GM18499 (cell line): ENCODE data around the gene PGLYRP1.

Experiments used
- ATAC-seq: cut with Tn5 transposase; IDR thresholded peaks from one replicate; pipeline ENCODE4 v1.9.1; 2021; ENCODE audit warnings: moderate number of reproducible peaks; ENCODE audit not compliant: insufficient read depth, unreplicated experiment

PGLYRP1 gene

GRCh38 chr19:46006411-46006810 lies 16.4 kb downstream of the PGLYRP1 start:
- ATAC-seq, result no peak

GRCh38 chr19:46002678-46003275 lies 20.1 kb downstream of the PGLYRP1 start:
- no peak for ATAC-seq

DNA sequence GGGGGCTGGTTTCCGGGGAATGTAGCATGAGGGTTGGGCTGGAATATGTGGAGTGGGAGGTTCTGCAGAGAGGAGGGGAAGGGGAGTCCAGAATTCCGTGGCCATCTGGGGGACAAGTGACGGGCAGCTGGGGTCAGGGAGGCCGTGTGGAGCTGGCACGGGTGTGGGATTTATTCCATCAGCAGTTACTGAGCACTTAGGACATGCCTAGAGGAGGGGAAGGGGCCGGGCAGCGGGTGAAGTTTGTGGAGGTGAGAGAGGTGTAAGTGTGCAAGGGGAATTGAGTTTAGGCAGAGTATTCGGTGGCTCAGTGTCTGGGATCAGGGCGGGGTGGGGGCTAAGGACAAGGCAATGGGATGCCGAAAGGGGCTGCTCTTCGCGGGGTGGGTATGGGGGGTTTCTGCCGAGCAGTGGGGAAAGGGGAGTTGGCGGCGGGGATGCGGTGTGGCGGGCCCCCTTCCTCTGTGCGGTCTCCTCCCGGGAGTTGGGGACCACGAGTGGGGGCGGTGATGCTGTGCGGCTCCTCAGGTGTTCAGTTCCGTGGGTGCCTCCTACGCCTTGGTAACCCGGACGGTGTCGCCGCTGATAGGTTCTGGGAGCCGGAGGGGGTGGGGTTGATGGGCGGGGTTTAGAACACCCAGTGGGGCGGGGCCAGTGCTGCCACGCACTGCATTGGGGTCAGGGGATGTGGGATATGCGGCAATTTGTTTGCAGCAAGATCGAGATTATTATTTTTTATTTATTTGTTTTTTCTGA lies 22.2 kb downstream of the PGLYRP1 start:
- no peak for ATAC-seq

- ATAC-seq, result no peak
Observed at GRCh38 chr19:45999653-46000121, 23.2 kb downstream of the PGLYRP1 start.

DNA sequence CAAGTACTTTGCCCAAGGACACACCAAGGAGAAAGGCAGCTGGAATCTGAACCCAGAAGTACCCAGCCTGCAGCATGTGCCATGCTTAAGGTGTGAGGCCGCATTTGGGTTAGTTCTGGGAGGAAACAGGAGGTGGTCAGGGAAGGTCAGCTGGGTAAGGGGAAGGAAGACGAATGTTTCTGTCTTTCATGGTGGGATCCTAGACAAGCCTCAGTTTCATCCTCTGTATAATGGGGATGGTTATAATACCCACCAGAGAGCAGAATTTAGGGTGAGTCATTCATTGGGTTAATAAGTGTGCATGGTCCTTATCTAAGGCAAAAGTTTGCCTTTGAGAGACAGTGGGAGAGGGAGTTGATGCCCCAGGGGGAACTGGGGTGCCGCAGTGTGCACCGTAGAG lies 24.0 kb downstream of the PGLYRP1 start:
- no peak for ATAC-seq

DNA sequence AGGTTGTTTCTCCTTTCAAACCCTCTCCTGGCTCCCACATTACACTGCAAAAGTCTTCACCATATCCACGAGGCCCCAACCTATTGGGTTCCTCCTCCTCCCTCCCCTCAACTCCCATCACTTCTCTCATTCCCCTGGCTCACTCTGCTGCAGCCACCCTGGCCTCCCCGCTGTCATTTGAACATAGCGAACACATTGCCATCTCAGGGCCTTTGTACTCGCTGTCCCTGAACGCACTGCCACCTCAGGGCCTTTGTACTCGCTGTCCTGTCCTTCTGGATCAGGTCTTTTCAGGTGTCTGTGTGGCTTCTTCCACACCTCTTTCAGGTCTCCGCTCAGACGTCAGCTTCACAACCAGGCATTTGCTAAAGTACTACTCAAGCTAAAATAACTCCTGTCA lies 25.9 kb downstream of the PGLYRP1 start:
- ATAC-seq, result no peak

- no peak for ATAC-seq
Observed at GRCh38 chr19:45995715-45996385, 27.0 kb downstream of the PGLYRP1 start.

DNA sequence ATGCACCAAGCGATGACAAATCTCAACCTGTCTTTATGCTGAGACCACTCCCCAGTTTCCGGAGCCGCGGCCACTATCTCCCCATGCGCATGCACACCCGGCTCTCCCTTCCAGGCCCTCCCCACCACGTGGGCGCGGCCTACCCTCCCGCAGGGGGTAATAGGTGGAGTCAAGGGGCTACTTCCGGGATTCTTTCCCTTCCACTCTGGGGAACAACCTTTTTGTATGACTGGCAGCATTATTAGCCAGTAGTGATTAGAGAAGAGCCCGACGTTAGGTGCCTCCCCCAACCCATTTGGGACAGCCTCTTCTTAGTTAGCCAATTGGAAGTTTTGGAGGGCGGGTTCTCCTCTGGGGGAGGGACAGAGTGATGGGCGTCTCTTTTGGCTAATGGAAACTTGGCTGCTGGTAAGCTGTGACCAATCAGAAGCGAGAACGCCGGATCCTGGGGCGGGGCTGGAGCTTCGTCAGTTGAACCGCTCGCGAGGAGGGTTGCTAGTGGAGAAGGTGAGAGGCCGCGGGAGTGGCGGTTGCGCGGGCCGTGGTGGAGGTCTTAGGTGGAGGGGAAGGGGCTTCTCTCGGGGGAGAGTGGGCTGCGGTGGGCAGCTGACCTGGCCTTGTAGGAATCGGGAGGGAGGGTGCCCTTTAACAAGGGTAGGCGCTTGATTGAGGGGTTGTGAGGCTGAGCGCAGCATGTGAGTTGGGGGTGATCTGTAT lies 27.7 kb downstream of the PGLYRP1 start, which contains the start of gene CCDC61:
CCDC61 (plus strand) TSS at position 470 of the 717 bp plus-strand sequence. CDS start 7,552 bp downstream, outside the sequence.
- peak; percentile 93 for ATAC-seq

DNA sequence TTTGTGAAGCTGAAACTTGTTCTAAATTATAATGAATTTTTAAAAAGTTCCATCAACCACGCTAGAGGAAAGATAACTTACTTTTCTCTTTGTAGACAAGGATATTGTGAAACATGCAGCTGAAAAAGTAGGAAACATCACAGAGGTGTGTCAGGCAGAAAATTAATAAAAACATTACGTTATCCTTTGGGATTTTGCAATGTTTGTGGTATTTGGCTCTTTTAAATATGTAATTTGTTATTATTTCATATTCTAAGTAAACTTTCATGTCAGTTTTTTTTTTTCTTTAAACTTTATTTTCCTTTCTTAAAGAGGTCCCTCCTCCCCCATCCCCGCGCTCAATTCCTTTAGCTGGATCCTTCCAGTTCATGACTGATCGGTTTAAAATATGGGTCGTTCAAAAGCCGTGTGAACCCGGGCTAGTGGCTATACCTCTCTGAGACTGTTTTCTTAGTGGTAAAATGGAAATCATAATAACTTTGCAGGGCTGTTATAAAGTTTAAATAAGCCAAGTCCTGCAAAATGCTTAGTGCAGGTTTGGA lies 28.3 kb downstream of the PGLYRP1 start:
- no peak for ATAC-seq

DNA sequence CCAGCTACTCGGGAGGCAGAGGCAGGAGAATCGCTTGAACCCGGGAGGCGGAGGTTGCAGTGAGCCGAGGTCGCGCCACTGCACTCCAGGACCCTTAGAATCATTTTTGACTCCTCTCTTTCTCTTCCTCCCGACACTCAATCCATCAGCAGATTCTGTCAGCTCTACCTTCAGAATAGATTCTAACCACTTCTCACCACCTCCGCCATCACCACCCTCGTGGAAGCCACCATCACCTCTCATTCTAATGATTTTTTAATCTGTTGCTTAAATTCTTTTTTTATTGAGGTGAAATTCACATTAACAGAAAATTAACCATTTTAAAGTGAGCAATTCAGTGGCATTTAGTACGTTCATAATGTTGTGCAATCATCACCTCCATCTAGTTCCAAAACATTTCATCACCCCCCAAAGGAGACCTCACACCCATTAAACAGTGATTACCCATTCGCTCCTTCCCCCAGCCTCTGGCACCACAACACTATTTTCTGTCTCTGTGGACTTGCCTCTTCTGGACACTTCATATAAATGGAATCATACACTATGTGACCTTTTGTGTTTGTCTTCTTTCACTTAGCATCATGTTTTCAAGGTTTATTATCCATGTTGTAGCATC lies 32.6 kb downstream of the PGLYRP1 start:
- ATAC-seq, result no peak

DNA sequence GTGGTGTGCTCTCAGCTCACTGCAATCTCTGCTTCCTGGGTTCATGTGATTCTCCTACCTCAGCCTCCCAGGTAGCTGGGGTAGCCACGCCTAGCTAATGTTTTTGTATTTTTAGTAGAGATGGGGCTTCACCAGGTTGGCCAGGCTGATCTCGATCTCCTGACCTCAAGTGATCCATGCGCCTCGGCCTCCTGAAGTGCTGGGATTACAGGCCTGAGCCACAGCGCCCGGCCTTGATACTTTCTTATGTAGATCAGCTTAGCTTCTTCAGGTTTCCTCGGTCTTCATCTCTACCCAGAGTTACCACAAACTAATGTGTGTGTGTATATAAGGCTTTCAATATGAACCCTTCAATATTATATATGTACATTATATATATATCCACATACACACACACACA lies 37.5 kb downstream of the PGLYRP1 start:
- no peak for ATAC-seq

GRCh38 chr19:45981350-45981749 lies 41.5 kb downstream of the PGLYRP1 start:
- no peak for ATAC-seq

DNA sequence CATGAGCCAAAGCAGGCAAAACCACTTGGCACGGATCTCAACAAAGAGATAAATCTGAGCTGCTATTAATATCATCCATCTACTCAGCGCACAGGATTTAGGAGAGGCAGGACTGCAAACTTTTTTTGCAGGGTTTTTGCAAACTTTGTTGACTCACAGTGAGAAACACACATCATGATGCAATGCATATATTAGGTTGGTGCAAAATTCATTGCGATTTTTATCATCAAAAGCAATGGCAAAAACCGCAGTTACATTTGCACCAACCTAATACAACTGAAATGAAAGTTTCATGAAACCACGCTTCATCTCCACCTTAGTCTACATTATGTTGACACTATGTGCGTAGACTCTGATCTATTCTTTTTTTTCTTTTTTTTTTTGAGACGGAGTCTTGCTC lies 44.7 kb downstream of the PGLYRP1 start:
- no peak for ATAC-seq

- no peak for ATAC-seq
Observed at GRCh38 chr19:45976178-45976577, 46.7 kb downstream of the PGLYRP1 start.

DNA sequence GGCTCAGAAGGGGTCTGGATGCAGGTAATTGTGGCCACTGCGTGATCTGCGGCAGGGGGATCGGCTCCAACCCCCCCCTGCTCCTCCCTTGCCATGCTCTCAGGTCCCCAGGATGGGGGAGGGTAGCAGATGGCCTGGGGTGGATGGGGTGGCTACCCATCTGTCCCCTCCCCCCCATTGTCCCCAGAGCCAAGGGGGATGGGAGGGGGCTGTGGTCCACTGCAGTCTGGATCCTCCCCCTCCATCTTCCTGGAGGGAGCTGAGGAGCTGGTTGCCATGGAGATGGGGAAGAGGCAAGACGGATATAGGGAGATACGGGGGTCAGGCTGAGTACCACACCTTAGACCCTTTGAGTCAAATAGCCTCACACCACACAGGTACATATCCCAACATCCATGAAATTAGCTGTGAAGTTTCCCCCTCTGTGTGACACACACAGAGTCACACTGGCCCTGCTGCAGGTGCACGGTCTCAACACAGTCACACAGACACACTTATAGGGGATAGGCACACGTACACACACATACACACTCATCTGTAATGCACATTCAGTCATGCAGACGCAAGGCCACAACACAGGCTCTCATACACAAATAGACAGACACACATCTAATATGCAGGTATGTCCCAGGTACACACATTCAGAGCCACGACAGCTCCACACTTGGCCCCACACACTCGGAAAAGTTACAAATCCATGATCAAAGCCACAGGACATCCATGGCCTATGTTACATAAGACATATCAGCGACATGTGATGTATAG lies 47.4 kb downstream of the PGLYRP1 start:
- no peak for ATAC-seq

DNA sequence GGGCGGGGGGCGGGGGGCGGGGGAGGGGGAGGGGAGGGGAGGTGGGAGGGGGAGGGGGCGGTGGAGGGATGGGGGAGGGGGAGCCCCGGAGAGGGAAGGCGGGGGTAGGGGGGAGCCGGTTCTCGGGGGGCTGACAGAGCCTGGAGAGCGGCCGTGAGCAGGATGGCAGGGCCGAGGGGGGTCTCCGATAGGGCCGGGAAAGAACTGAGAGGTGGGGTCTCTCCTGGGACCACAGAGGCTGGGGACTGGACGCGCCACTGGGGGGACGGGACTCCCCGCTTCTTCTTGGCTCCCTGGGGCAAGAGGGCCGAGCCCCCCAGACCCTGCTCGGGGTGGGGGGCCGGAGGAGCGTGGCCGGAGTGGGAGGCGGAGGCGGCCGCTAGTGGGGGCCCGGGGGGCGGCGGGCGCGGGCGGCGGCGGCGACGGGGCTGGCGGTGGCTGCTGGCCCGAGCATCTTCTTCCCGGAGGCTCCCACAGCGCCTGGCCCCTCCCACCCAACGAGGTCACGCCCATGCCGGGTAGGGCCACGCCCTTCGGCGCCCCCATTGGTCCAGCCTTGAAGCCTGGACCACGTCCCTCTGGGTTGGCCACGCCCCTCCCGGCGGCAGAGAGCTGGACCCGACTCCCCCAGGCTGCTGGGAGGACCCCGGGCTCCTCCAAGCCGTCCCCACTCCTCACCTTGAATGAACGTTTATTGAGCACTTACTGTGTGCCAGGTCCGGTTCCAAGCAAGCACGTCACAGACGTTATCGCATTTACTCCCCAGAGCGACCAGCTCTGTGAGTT lies 49.1 kb downstream of the PGLYRP1 start, which contains the start of gene NOVA2:
NOVA2 (minus strand) TSS at position 313 of the 786 bp plus-strand sequence. CDS start 514 bp downstream, outside the sequence.
- ATAC-seq, result no peak

GRCh38 chr19:45972947-45973540 lies 49.8 kb downstream of the PGLYRP1 start:
- ATAC-seq, result no peak
